A549 (cell line): ENCODE data around the gene C3orf62.

Experiments used
- CBX8 ChIP-seq: fragments of 200-600 bp; sonication (generic); IDR thresholded peaks from 2 replicates; pipeline ENCODE4 v1.6.1; 2016
- CTCF ChIP-seq: fragments of >200 bp; sonication (Bioruptor Twin); formaldehyde crosslinking; IDR thresholded peaks from 3 replicates; pipeline ENCODE4 v1.5.1; 2016
- EP300 ChIP-seq, 2 experiments: fragments of >200 bp; sonication (Bioruptor Twin); formaldehyde crosslinking; IDR thresholded peaks; 2 replicates in 1 of 2; 3 replicates in 1 of 2; pipeline ENCODE4 v1.6.1; 2016 to 2017
- HMGXB4 ChIP-seq: fragments of 250-450 bp; sonication (Bioruptor Pico); IDR thresholded peaks from 2 replicates; pipeline ENCODE4 v1.5.0; 2021; ENCODE audit warnings: mild to moderate bottlenecking, moderate library complexity, borderline replicate concordance
- JUN ChIP-seq, 2 experiments: fragments of >200 bp; sonication (Bioruptor Twin); formaldehyde crosslinking; IDR thresholded peaks; 2 replicates in 1 of 2; 3 replicates in 1 of 2; pipeline ENCODE4 v1.6.1; 2016 to 2017
- JUNB ChIP-seq: fragments of >200 bp; sonication (Bioruptor Twin); formaldehyde crosslinking; IDR thresholded peaks from 2 replicates; pipeline ENCODE4 v1.6.1; 2016
- MAX ChIP-seq: IDR thresholded peaks from 2 replicates; pipeline ENCODE4 v1.6.1; 2012
- NFE2L2 ChIP-seq: fragments of 150-350 bp; conservative IDR thresholded peaks from 2 replicates; pipeline ENCODE4 v1.6.1; 2014; ENCODE audit warnings: low read length
- POLR2A ChIP-seq: IDR thresholded peaks from 2 replicates; pipeline ENCODE4 v1.6.1; 2012; ENCODE audit warnings: mild to moderate bottlenecking, low read length
- RARB ChIP-seq: fragments of 250-450 bp; sonication (Bioruptor Pico); IDR thresholded peaks from 2 replicates; pipeline ENCODE4 v1.8.0; 2021; ENCODE audit warnings: mild to moderate bottlenecking, moderate library complexity
- RCOR1 ChIP-seq: fragments of 150-350 bp; IDR thresholded peaks from 2 replicates; pipeline ENCODE4 v1.6.1; 2014; ENCODE audit warnings: antibody characterized with exemption, low read length, low read depth
- REST ChIP-seq: fragments of 200-600 bp; sonication (generic); IDR thresholded peaks from 2 replicates; pipeline ENCODE4 v1.6.1; 2016; ENCODE audit warnings: antibody characterized with exemption, mild to moderate bottlenecking, moderate library complexity
- RFX5 ChIP-seq: fragments of 450-650 bp; IDR thresholded peaks from 2 replicates; pipeline ENCODE4 v1.7.1; 2014; ENCODE audit warnings: antibody characterized with exemption, mild to moderate bottlenecking, moderate library complexity

- no peak for TF ChIP-seq RFX5
- TF ChIP-seq POLR2A = no peak
- no peak for TF ChIP-seq HMGXB4 (CRISPR knock-in tag)
- TF ChIP-seq NFE2L2 = no peak
- no peak for TF ChIP-seq CTCF
- TF ChIP-seq MAX = no peak
- TF ChIP-seq EP300 (IDR thresholded peaks at IDR 0.05) = no peak
- no peak for TF ChIP-seq RARB (CRISPR knock-in tag)
- TF ChIP-seq JUN (IDR thresholded peaks at IDR 0.05) = no peak
- TF ChIP-seq CBX8 = no peak
- TF ChIP-seq RCOR1 = no peak
- no peak for TF ChIP-seq REST
- no peak for TF ChIP-seq JUNB
Measured at GRCh38 chr3:49237344-49237743, 39.7 kb downstream of the C3orf62 start.
